HG02852 (cell line): ENCODE data around the gene BRD7.

Experiments
- ATAC-seq: cut with Tn5 transposase; IDR thresholded peaks from one replicate; pipeline ENCODE4 v1.9.1; 2021; ENCODE audit warnings: mild to moderate bottlenecking, moderate library complexity; ENCODE audit not compliant: unreplicated experiment

The BRD7 gene

DNA sequence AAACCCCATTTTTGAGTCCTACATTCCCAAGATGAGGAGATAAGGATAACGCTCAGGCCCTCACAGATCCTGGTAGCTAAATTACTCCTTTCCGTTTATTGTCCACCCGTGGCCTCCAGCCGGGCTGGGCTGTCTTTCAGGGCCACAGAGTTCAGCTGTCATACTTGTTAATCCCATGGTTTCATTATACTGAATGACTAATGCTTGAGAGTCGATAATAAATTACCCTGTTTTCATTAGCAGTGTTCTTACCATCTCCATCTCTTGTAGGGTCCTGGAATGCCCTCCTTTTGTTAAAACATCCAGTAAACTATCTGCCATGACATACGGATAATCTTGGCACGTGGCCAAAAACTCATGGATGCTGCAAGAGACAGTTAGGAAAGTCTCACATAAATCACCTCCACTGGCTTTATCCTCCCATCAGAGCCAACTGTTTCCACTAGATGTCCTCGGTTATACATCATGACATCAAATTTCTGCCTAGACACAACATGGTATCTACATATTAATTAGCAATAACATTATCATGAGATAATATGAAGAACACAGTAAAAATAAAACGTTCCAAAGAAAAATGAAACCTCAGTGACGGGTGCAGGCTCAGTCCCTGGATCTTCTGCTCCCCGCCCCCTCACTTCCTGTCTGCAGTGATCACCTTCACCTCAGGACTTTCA lies 45.3 kb downstream of the BRD7 start:
- ATAC-seq: no peak

GRCh38 chr16:50322333-50322732 lies 46.5 kb downstream of the BRD7 start:
- ATAC-seq: no peak

DNA sequence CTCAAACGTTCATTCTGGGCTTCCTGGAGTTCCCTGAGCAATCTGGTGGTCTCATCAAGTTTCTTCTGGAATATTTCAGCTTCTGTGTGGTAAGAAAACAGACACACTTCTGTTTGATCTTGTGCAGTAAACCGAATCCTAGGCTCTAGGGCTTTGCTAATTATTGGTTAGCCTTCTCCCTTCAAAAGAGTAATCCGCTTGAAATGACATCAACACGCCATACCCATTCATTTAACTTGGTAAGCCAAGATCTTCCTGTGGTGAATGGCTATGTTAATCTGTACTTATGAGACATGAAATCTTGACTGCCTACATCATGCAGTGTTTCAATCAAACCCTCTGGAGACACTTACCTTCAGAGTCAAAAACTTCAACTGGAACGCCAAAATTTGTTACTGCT lies 48.5 kb downstream of the BRD7 start:
- no peak for ATAC-seq

DNA sequence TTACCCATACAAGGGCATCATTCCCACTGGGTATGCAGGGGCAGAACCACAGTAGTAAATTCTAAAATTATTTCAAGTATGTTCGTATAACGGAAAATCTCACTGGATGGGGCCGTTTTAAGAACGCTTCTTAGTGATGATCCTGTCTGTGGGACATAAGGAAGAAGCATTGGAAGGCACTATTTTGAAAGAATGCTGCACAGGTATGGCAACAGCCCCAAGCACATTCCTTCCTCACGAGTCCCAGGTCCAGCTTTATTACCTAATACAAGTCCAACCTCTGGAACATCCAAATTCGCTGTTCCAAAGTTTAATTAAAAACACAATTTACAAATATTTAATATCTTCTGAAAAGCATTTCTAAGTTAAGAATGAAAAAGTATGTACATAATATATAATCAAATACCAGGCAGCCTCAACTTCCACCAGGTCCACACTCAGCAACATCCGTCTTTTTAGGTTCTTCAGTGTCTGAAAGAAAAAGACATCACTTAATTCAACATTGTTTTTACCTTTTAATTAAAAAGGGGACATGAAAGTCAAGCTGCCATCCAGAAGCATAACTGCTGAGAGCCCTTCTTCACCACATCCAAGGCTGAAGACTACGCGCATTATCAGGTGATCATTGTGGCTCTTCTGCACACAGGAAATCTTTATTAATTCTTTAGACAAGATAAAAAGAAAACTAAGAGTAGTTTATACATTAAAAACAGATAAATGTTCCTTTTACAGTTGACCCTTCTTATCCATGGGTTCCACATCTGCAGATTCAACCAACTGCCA lies 49.8 kb downstream of the BRD7 start:
- ATAC-seq: no peak

- ATAC-seq: no peak
These were observed 51.7 kb downstream of the BRD7 start for GRCh38 chr16:50316848-50317630.

DNA sequence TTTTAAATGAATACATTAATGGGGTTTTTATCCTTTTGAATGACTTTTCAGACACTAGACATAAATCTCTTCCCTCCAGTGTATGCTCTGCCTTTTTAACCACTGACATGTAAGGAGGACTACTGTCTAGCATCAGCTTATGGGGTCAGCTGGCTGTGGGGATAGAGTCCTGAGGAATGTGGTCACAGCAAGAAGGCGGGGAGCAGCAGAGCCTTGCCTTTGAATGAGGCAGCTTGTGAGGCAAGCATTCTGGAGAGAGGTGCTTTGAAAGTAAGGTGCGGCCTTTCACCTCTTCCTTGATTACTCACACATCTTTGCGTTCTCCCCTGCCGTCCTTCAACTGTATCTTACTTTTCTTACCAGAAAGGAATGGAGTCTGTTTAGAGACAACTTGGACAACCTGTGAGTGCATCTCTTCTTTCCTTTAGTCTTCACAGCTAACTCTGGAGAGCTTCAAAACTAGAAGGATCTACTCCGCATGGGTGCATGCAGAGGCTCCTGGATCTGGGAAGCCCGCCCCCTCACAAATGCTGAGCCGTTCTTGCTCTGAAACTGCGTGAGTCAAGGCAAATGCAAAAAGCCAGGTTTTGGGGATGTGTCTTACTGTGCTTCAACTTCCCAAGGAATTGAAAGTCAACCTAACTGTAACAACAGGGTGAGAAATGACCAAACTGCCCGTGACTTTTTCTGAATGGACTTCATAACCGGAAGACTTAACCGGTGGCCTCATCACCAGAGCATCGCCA lies 52.5 kb downstream of the BRD7 start:
- no peak for ATAC-seq

DNA sequence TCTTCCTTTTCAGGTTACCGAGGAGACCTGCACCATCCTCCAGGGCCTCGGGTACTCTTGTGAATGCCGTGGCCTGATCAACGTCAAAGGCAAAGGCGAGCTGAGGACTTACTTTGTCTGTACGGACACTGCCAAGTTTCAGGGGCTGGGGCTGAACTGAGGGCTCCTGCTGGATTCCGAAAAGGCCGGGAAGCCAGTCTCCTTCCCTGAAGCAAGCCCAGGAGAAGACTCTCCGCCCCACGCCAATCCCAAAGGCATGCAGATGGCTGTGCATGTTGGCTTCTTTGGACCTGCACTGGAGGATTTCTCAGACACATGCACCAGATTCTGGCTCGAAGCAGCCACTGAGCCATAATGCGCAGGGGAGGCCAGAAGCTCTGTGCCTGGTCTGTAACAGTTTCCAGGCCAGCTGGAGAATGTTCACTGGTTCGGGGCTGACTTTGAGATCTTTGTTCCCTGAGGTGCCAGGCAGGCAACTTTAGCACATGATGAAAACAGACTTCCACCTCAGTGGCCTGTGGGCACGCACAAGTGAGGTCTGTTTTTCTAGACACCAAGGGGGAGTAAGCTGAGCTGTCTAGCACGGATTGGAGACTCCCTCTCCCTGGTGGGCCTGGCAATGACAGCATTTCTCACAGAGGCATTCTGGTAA lies 53.3 kb downstream of the BRD7 start:
- no peak for ATAC-seq

GRCh38 chr16:50314665-50315064 lies 54.1 kb downstream of the BRD7 start:
- no peak for ATAC-seq

DNA sequence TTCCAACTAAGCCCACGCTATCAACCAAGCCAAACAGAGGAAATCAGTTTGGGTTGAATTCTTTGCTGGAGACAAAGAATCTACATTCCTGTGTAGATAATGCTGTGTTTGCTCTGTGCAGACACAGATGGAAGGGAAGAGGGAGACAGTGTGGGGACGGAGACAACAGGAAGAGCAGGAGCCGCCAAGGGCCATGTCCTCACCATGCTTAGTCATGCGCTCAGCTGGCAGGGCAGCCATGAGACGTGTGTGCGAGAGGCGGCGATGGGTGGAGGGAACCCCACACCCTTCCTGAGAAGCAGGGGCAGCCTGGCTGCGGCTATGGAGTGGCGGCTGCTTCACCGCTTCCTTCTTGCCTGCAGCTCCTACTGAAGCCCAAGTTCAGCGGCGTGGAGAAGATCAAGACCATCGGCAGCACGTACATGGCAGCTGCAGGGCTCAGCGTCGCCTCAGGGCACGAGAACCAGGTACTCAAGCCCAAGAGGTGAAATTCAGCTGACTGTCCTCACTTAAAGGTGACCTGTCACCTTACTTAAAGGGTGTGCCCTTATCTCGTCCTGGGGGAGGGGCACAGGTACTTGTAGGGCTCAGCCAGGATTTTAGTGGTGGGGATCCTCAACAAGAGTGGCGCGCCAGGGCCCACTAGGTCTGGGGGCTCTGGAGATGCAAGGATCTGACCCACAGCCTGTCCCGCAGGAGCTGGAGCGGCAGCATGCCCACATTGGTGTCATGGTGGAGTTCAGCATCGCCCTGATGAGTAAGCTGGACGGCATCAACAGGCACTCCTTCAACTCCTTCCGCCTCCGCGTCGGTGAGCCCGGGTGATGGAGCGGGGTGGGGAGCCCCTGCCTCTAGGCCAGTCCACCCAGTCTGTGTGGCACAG lies 55.0 kb downstream of the BRD7 start:
- ATAC-seq: no peak

GRCh38 chr16:50311891-50312501 lies 56.8 kb downstream of the BRD7 start:
- ATAC-seq: no peak

- ATAC-seq: no peak
These were observed 57.7 kb downstream of the BRD7 start for GRCh38 chr16:50311134-50311528.

DNA sequence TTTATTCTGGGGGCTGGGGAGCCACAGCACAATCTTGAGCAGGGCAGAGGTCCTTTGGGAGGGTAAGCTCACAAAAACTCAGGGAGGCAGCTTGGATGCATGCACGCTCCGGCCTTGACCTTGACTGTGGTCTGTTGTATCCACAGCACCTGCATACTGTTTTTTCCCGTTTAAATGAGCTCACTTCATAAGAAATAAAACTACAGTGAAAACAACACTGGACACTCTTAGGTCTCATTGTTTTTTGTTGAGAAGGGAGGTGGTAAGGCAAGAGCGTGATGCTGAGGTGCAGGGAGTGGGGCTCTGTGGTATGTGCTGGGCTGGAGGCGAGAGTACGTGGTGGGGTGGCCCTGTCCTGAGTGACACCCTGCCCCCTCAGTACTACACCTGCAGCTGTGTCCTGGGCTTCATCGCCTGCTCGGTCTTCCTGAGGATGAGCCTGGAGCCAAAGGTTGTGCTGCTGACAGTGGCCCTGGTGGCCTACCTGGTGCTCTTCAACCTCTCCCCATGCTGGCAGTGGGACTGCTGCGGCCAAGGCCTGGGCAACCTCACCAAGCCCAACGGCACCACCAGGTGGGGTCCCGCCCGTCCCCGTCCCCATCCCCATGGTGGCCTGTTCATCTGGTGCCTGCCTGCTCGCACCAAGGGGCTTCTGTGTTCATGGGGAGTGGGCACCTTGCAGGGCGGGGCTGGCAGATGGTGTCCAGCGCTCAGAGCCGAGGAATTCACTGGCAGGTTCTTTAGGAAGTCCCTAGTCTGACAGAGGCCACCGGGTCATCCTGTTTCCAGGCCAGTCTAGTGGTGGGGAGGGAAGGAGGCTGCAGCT lies 58.3 kb downstream of the BRD7 start:
- ATAC-seq: no peak

DNA sequence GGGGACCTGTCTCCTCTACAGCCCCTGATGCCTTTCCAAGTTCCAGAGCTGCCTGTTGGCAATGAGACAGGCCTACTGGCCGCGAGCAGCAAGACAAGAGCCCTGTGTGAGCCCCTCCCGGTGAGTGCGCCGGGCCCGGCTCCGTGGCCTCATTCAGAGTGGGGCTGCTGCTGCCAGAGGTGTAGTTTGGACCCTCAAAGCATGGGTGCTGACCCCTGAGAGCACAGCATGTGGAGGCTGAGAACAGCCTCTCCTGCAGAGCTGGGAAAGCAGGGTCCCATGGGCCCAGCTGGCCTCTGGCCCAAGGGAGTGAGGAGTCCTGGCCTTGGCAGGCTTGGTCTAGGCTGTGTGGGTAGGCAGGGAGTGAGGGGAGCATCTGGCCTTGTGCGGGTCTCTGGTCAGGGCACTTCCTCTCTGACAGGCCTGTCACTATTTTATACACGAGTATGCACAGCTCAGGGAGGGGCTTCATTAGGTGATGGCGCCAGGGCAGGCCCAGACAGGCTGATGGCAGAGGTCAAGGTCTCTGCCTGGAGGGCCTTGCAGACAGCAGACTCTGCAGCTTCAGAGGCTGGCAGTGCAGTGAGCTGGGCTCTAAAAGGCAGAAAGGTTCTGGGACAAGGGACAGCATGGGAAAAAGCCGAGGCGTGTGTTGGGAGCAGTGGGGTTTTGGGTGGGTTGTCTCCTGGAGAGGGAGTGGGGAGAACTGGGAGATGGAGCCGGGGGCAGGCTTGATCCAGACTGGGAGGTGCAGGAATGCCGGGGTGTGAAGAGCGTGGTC lies 59.1 kb downstream of the BRD7 start:
- no peak for ATAC-seq

DNA sequence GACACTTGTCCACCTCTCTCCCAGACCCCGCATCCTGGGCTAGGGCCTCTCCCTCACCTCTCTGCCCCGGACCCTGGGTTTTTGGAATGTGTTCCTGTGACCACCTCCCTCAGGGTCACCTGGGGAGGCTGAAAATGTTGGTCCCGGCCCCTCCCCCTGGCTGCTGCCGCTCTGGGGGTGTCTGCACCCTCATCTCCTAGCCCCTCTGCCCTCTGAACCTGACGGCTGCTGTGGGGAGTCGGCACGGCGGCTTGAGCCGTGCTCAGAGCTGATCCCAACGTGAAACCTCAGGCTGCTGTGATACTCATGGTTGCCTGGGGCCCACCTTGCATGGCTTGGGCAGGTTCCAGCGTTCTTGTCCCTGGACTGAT lies 59.6 kb downstream of the BRD7 start:
- ATAC-seq: no peak

DNA sequence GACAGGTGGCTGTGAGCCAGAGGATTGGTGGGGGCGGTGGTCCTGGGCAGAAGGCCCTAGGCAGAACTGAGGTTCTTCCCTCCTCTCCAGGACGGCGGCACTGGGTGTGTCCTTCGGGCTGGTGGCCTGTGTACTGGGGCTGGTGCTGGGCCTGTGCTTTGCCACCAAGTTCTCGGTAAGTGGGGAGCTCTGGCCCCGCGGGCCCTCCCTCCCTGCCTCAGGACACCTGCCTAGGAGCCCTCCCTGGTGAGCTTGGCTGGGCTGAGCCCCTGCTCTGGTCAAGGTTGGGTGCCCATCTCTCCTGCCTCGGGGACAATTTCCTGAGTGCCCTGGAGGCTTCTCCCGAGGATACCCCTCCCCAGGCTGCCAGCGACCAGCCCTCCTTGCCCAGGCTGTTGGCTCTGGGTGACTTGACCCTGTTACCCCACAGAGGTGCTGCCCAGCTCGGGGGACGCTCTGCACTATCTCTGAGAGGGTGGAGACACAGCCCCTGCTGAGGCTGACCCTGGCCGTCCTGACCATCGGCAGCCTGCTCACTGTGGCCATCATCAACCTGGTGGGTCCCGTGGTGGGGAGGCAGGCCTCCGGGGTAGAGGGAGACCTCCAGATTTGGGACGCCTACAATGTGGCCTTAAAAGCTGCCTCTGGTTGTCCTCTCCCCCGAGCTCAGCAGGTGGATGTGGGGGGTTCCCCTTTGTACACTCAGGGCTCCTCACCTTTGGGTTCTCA lies 60.4 kb downstream of the BRD7 start:
- no peak for ATAC-seq

GRCh38 chr16:50306287-50306686 lies 62.5 kb downstream of the BRD7 start:
- no peak for ATAC-seq
